Activated naive CD4-positive, alpha-beta T cell treated with anti-CD3 and anti-CD28 coated beads for 36 hours (primary cell): ENCODE data around the gene VEGFA. TPM values are rescaled to one million over a fixed set of nuclear protein-coding genes. Genes with fewer than 3 reads are reported as not detected.

Source experiments
- CTCF ChIA-PET: fragments of 350-600 bp; sonication (Branson Sonifier 250); formaldehyde crosslinking; loops from one replicate; lab custom pipeline; 2021; ENCODE audit warnings: antibody characterized with exemption; lab: Charles Lee
- DNase-seq: peaks from one replicate; pipeline ENCODE4 v3.0.0-alpha.2; 2020
- H3K27ac Mint-ChIP-seq: one replicate; pipeline ENCODE4 v1.8.0; 2021; ENCODE audit warnings: mild to moderate bottlenecking, mixed read lengths
- H3K27me3 Mint-ChIP-seq: one replicate; pipeline ENCODE4 v1.8.0; 2021; ENCODE audit warnings: low read depth, mixed read lengths
- H3K36me3 Mint-ChIP-seq: one replicate; pipeline ENCODE4 v1.8.0; 2021; ENCODE audit warnings: low read depth, mixed read lengths
- H3K4me1 Mint-ChIP-seq: one replicate; pipeline ENCODE4 v1.8.0; 2021; ENCODE audit warnings: low read depth, mixed read lengths
- H3K4me3 Mint-ChIP-seq: one replicate; pipeline ENCODE4 v1.8.0; 2021; ENCODE audit warnings: mild to moderate bottlenecking, moderate library complexity, mixed read lengths
- H3K9me3 Mint-ChIP-seq: one replicate; pipeline ENCODE4 v1.8.0; 2021; ENCODE audit warnings: mixed read lengths
- intact Hi-C: fragments of 100-400 bp; cut with micrococcal nuclease; formaldehyde crosslinking; loops from one replicate; pipeline ENCODE4 v1.15.1; 2023
- total RNA-seq, 2 experiments: library from RNA; stranded (reverse); gene quantifications; one replicate each; pipeline ENCODE4 v1.2.3, GENCODE V29; 2021

The VEGFA gene
- total RNA-seq, 2 experiments from 2014 or later = 35.9 to 37.3 TPM

DNA sequence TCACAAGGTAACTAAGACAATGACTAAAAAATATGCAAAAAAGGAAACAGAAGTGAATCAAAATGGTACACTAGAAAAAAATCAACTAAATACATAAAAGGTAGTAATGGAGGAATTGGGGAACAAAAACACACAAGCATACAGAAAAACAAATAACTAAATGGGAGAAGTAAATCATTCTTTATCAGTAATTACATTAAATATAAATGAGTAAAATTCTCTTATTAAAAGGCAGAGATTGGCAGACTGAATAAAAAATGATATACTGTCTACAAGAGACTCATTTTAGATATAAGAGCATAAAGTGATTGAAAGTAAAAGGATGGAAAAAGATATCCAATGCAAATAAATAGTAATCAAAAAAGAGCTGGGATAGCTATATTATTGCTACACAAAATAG lies 39.4 kb upstream of the VEGFA start:
- Mint-ChIP-seq H3K4me3 (no peak overlapping the region), H3K4me1 (peaks cover 24% of the 10 kb centered on the region), H3K9me3 (peaks cover 25% of the 10 kb centered on the region), H3K27me3 (no peaks in the 10 kb centered on the region), H3K36me3 (no peaks in the 10 kb centered on the region), H3K27ac (no peak overlapping the region)
- intact Hi-C loops = no loop called here
- CTCF ChIA-PET = no interaction called here
- no peak for DNase-seq

GRCh38 chr6:43733471-43734293 lies 36.3 kb upstream of the VEGFA start:
- Mint-ChIP-seq H3K9me3 (peaks cover 25% of the 10 kb centered on the region), H3K4me1 (peaks cover 21% of the 10 kb centered on the region), H3K4me3 (no peak overlapping the region), H3K27me3 (no peaks in the 10 kb centered on the region), H3K36me3 (no peaks in the 10 kb centered on the region), H3K27ac (peak overlapping the region; percentile 83)
- intact Hi-C loops = loop anchor here (1.0 to 2.0 kb wide), 3 partner anchors 8 to 47 kb away; partner anchors contain the start of genes MRPS18A and VEGFA
- DNase-seq = peak; percentile 87
- CTCF ChIA-PET = interaction anchor here (0.7 to 2.0 kb wide), 4 partner anchors 10 to 341 kb away, joined by 3 to 10 read pairs (median 4); partner anchors contain the start of gene VEGFA

DNA sequence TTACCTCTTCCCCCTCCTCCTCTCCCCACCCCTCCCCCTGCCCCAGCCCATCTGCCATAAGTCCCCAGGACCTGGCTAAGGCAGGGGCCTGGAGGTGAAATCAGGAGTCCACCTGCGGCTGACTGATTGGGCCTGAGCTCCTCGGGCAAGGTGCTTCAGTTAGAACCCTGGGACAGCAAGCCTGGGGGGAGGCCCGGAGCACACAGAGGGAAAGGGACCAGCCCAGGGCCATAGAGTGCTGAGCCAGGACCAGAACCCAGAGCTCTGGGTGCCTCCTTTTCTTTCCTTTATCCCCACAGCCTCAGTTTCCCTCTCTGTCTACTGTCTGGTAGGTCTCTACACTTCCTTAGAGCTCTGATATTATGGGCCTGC lies 35.7 kb upstream of the VEGFA start:
- Mint-ChIP-seq H3K4me1 (peaks cover 21% of the 10 kb centered on the region), H3K27me3 (no peaks in the 10 kb centered on the region), H3K36me3 (no peaks in the 10 kb centered on the region), H3K9me3 (peaks cover 20% of the 10 kb centered on the region), H3K4me3 (no peak overlapping the region), H3K27ac (peak overlapping the region; percentile 83)
- CTCF ChIA-PET = interaction anchor here (0.7 to 2.0 kb wide), 5 partner anchors 10 to 344 kb away, joined by 3 to 10 read pairs (median 3); partner anchors contain the start of gene VEGFA
- no peak for DNase-seq
- intact Hi-C loops = loop anchor here (1.0 to 2.0 kb wide), 2 partner anchors 9 to 37 kb away; partner anchors contain the start of gene VEGFA

DNA sequence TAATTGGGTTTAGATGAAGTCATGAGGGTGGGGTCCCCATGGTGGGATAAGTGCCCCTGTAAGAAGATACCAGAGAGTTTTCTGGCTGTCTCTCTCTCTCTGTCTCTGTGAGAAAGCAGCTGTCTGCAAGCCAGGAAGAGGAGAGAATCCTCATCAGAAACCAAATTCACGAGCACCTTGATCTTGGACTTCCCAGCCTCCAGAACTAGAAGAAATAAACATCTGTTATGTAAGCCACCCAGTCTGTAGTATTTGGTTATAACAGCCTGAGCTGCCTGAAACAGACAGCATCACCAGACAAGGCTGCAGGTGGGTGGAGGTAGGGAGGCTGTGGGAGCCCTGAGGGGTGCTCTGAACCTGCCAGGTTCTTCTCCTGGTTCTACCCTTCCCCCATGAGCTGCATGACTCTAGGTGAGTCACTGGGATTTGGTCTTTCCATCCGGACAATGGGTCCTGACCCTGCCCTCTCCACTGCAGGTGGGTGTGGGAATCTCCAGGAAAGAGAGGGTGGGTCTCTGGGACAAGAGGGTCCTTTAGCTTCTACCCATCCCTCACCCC lies 34.3 kb upstream of the VEGFA start:
- H3K36me3 Mint-ChIP-seq = no peaks in the 10 kb centered on the region
- H3K27me3 Mint-ChIP-seq = no peaks in the 10 kb centered on the region
- DNase-seq = no peak
- H3K27ac Mint-ChIP-seq = peak overlapping the region; percentile 24
- H3K9me3 Mint-ChIP-seq = peaks cover 17% of the 10 kb centered on the region
- intact Hi-C loops = loop anchor here (2.0 kb wide), 1 partner anchor 35 kb away; the partner anchor contains the start of gene VEGFA
- CTCF ChIA-PET = interaction anchor here (0.6 kb wide), 1 partner anchor 30 kb away, joined by 3 read pairs; no protein-coding TSS in a partner anchor
- H3K4me3 Mint-ChIP-seq = no peak overlapping the region
- peaks cover 21% of the 10 kb centered on the region for H3K4me1 Mint-ChIP-seq

GRCh38 chr6:43736211-43736786 lies 33.7 kb upstream of the VEGFA start:
- Mint-ChIP-seq H3K27me3 (no peaks in the 10 kb centered on the region), H3K27ac (no peak overlapping the region), H3K4me1 (peaks cover 21% of the 10 kb centered on the region), H3K36me3 (no peaks in the 10 kb centered on the region), H3K4me3 (no peak overlapping the region), H3K9me3 (peaks cover 13% of the 10 kb centered on the region)
- CTCF ChIA-PET = interaction anchor here (0.6 to 1.6 kb wide), 2 partner anchors 33 to 129 kb away, joined by 3 read pairs; no protein-coding TSS in a partner anchor
- DNase-seq = no peak
- intact Hi-C loops = no loop called here

- CTCF ChIA-PET = interaction anchor here (0.6 to 1.6 kb wide), 3 partner anchors 32 to 169 kb away, joined by 3 read pairs; no protein-coding TSS in a partner anchor
- H3K27ac Mint-ChIP-seq = no peak overlapping the region
- no peak for DNase-seq
Measured at GRCh38 chr6:43736844-43737243, 33.2 kb upstream of the VEGFA start.

DNA sequence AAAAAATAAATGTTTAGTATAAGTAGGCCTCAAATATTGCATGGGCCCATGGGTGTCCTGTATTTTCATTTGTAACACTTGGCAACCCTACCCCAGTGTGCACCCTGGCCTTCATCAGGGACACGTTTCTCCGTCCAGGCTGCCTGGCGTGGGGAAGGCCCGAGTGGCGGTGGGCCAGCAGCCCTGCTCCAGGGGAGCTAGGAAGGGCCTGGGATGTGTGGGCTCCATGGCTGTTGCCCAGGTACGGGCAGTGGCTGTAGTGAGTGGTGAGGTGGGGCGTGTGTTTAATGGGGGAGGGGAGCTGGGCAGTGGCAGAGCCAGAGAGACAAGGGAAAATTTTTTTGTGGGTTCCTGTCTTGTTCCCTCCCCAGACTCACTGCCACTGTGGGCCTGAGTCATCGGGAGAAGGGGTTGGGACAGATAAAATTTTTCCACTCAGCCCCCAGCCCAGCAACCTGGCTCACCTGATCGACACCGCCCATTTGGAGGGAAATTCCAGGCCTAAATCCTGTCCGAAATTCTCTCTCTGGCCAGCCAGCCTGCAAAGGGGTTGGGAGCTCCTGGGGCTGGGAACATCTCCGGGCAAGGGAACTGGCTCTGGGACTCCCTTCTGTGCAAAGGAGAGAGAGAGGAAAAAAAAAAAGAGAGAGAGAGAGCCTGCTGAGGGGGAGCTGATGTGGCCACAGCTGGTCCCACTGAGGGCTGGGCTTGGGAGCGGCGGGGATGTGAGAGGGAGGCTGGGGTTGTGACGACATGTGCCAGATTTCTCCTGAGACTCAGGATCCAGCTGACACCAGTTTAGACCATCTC lies 32.5 kb upstream of the VEGFA start:
- CTCF ChIA-PET = interaction anchor here (0.6 to 1.6 kb wide), 4 partner anchors 32 to 169 kb away, joined by 3 to 5 read pairs (median 3); no protein-coding TSS in a partner anchor
- no peak for DNase-seq
- Mint-ChIP-seq H3K4me1 (peaks cover 18% of the 10 kb centered on the region), H3K27ac (no peak overlapping the region), H3K9me3 (peaks cover 2% of the 10 kb centered on the region), H3K27me3 (no peaks in the 10 kb centered on the region), H3K36me3 (no peaks in the 10 kb centered on the region), H3K4me3 (no peak overlapping the region)
- intact Hi-C loops = no loop called here

More at GRCh38 chr6:43736844-43737243, 33.2 kb upstream of the VEGFA start:
- H3K36me3 Mint-ChIP-seq = no peaks in the 10 kb centered on the region
- no peaks in the 10 kb centered on the region for H3K27me3 Mint-ChIP-seq
- peaks cover 21% of the 10 kb centered on the region for H3K4me1 Mint-ChIP-seq
- intact Hi-C loops = no loop called here
- H3K4me3 Mint-ChIP-seq = no peak overlapping the region
- peaks cover 7% of the 10 kb centered on the region for H3K9me3 Mint-ChIP-seq

- CTCF ChIA-PET = interaction anchor here (0.6 to 1.6 kb wide), 2 partner anchors 31 to 49 kb away, joined by 3 to 5 read pairs; no protein-coding TSS in a partner anchor
- Mint-ChIP-seq H3K27ac (no peak overlapping the region), H3K4me3 (no peak overlapping the region), H3K4me1 (peaks cover 16% of the 10 kb centered on the region), H3K36me3 (no peaks in the 10 kb centered on the region), H3K27me3 (no peaks in the 10 kb centered on the region), H3K9me3 (no peaks in the 10 kb centered on the region)
- intact Hi-C loops = no loop called here
- no peak for DNase-seq
Measured at GRCh38 chr6:43738267-43738676, 31.7 kb upstream of the VEGFA start.

- Mint-ChIP-seq H3K36me3 (no peaks in the 10 kb centered on the region), H3K9me3 (no peaks in the 10 kb centered on the region), H3K27ac (no peak overlapping the region), H3K27me3 (no peaks in the 10 kb centered on the region), H3K4me3 (no peak overlapping the region), H3K4me1 (peaks cover 8% of the 10 kb centered on the region)
- DNase-seq = no peak
- CTCF ChIA-PET = interaction anchor here (1.4 to 1.6 kb wide), 2 partner anchors 15 to 34 kb away, joined by 3 to 4 read pairs; no protein-coding TSS in a partner anchor
- intact Hi-C loops = no loop called here
Measured at GRCh38 chr6:43738877-43739641, 31.0 kb upstream of the VEGFA start.

DNA sequence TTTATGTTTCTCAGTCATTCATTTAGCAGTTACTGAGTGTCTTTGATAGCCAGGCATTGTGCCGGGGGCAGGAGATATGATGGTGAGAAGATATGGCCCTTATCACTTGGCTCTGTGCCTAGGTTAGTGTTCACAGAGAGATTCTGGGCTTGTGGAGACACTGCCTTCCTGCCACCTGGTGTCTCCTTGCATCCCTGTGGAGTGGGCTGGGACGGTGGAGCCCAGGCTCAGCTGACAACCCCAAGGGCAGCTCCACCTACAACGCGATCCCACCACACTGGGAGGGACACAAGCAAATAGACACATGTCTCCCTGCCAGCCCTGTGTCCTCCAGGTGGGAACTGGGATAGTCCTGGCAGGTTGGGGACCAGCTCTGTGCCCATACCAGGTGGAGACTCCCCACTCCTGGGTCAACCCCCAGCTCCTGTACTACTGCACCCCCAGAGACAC lies 30.3 kb upstream of the VEGFA start:
- Mint-ChIP-seq H3K27ac (no peak overlapping the region), H3K9me3 (no peaks in the 10 kb centered on the region), H3K36me3 (no peaks in the 10 kb centered on the region), H3K4me1 (peaks cover 2% of the 10 kb centered on the region), H3K27me3 (no peaks in the 10 kb centered on the region), H3K4me3 (no peak overlapping the region)
- DNase-seq = no peak
- intact Hi-C loops = no loop called here
- CTCF ChIA-PET = interaction anchor here (0.6 to 1.6 kb wide), 4 partner anchors 16 to 349 kb away, joined by 3 to 5 read pairs (median 4); no protein-coding TSS in a partner anchor
